SK-N-SH treated with all-trans-retinoic acid at 6 μM for 48 hours (cell line): ENCODE results near the gene RHCG.

Experiments
- ATAC-seq: fragments of 200-7000 bp; cut with Tn5 transposase; 3 replicates; pipeline ENCODE4 v1.9.1; 2020; ENCODE audit warnings: mild to moderate bottlenecking, moderate library complexity
- ARNTL ChIP-seq: fragments of 450-650 bp; formaldehyde crosslinking; IDR thresholded peaks from 2 replicates; pipeline ENCODE4 v1.5.0; 2020; ENCODE audit warnings: low read depth, mild to moderate bottlenecking, moderate library complexity, borderline replicate concordance
- BACH2 ChIP-seq: fragments of 250-450 bp; sonication (Bioruptor Pico); IDR thresholded peaks from 2 replicates; pipeline ENCODE4 v1.9.0; 2021; ENCODE audit warnings: mild to moderate bottlenecking, borderline replicate concordance
- CSDC2 ChIP-seq: fragments of 250-450 bp; sonication (Bioruptor Pico); IDR thresholded peaks from 2 replicates; pipeline ENCODE4 v1.5.0; 2020; ENCODE audit warnings: mild to moderate bottlenecking, moderate library complexity
- ESRRG ChIP-seq: fragments of 250-450 bp; sonication (Bioruptor Pico); IDR thresholded peaks from 2 replicates; pipeline ENCODE4 v1.6.1; 2021; ENCODE audit warnings: mild to moderate bottlenecking
- ISL1 ChIP-seq: fragments of 250-450 bp; sonication (Bioruptor Pico); IDR thresholded peaks from 2 replicates; pipeline ENCODE4 v2.1.2; 2022; ENCODE audit warnings: mild to moderate bottlenecking, moderate library complexity
- OSR1 ChIP-seq: fragments of 250-450 bp; sonication (Bioruptor Pico); IDR thresholded peaks from 2 replicates; pipeline ENCODE4 v1.8.0; 2022; ENCODE audit warnings: moderate library complexity, mild to moderate bottlenecking, inconsistent platforms
- PATZ1 ChIP-seq: fragments of 250-450 bp; sonication (Bioruptor Pico); IDR thresholded peaks from 2 replicates; pipeline ENCODE4 v1.8.0; 2020; ENCODE audit warnings: mild to moderate bottlenecking, moderate library complexity, borderline replicate concordance
- POU6F1 ChIP-seq: fragments of 250-450 bp; sonication (Bioruptor Pico); IDR thresholded peaks from 2 replicates; pipeline ENCODE4 v1.8.0; 2021; ENCODE audit warnings: low read depth, mild to moderate bottlenecking, moderate library complexity, borderline replicate concordance
- PPARA ChIP-seq: fragments of 250-450 bp; sonication (Bioruptor Pico); IDR thresholded peaks from 2 replicates; pipeline ENCODE4 v1.5.0; 2020; ENCODE audit warnings: mild to moderate bottlenecking, borderline replicate concordance
- RARB ChIP-seq: fragments of 250-450 bp; sonication (Bioruptor Pico); IDR thresholded peaks from 2 replicates; pipeline ENCODE4 v1.8.0; 2021; ENCODE audit warnings: mild to moderate bottlenecking, moderate library complexity
- TCF4 ChIP-seq: fragments of 250-450 bp; sonication (Bioruptor Pico); IDR thresholded peaks from 2 replicates; pipeline ENCODE4 v1.8.0; 2021; ENCODE audit warnings: mild to moderate bottlenecking, moderate library complexity, borderline replicate concordance
- TOX ChIP-seq: fragments of 250-450 bp; sonication (Bioruptor Pico); IDR thresholded peaks from 2 replicates; pipeline ENCODE4 v1.8.0; 2021; ENCODE audit warnings: mild to moderate bottlenecking, moderate library complexity, borderline replicate concordance
- TSHZ2 ChIP-seq: fragments of 250-450 bp; sonication (Bioruptor Pico); IDR thresholded peaks from 2 replicates; pipeline ENCODE4 v1.5.0; 2020; ENCODE audit warnings: mild to moderate bottlenecking, moderate library complexity
- ZC3H10 ChIP-seq: fragments of 250-450 bp; sonication (Bioruptor Pico); IDR thresholded peaks from 2 replicates; pipeline ENCODE4 v1.5.1; 2021; ENCODE audit warnings: mild to moderate bottlenecking, moderate library complexity
- ZFP3 ChIP-seq: fragments of 250-450 bp; sonication (Bioruptor Pico); IDR thresholded peaks from 2 replicates; pipeline ENCODE4 v1.5.0; 2020; ENCODE audit warnings: mild to moderate bottlenecking, moderate library complexity
- ZFP30 ChIP-seq: fragments of 450-650 bp; formaldehyde crosslinking; IDR thresholded peaks from 2 replicates; pipeline ENCODE4 v1.5.0; 2022; ENCODE audit warnings: mild to moderate bottlenecking, moderate library complexity
- ZNF565 ChIP-seq: fragments of 450-650 bp; formaldehyde crosslinking; conservative IDR thresholded peaks from 2 replicates; pipeline ENCODE4 v1.5.0; 2020; ENCODE audit warnings: low read depth, mild to moderate bottlenecking, moderate library complexity
- ZNF70 ChIP-seq: fragments of 450-650 bp; formaldehyde crosslinking; IDR thresholded peaks from 2 replicates; pipeline ENCODE4 v1.5.0; 2020; ENCODE audit warnings: mild to moderate bottlenecking, moderate library complexity
- ZNF8 ChIP-seq: fragments of 450-650 bp; formaldehyde crosslinking; IDR thresholded peaks from 2 replicates; pipeline ENCODE4 v1.5.0; 2020; ENCODE audit warnings: mild to moderate bottlenecking, moderate library complexity
- TF ChIP-seq, protein P1 (sequence below): fragments of 250-450 bp; sonication (Bioruptor Pico); IDR thresholded peaks from 2 replicates; pipeline ENCODE4 v1.5.1; 2021; ENCODE audit warnings: mild to moderate bottlenecking, moderate library complexity
- TF ChIP-seq, protein P2 (sequence below): fragments of 250-450 bp; sonication (Bioruptor Pico); IDR thresholded peaks from 2 replicates; pipeline ENCODE4 v1.5.1; 2020; ENCODE audit warnings: low read depth, mild to moderate bottlenecking, moderate library complexity

Gene RHCG

GRCh38 chr15:89452330-89452836, 44.0 kb downstream of the RHCG start (continued):
- TF ChIP-seq TCF4 (CRISPR knock-in tag), result no peak
- TF ChIP-seq RARB (CRISPR knock-in tag), result no peak
- TF ChIP-seq ZFP30 (CRISPR knock-in tag), result no peak

DNA sequence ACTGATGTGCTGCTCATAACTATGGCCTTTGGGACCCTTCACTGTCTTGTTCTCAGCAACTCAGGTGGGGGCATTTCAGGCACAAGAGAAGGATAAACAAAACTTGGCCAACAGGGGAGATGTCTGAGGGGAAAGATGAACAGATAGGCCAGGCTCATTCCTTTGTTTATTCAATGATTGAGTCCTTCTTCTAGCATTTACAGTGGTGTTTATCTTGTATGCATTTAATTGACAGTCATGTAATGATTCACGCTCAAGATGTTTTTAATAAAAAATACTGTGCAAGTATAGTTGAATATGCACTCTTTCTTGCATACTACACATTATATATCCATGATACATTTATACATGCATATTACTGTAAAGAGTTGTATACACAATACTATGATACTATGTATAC, 44.5 kb downstream of the RHCG start:
- TF ChIP-seq ZFP30 (CRISPR knock-in tag), result no peak
- no peak for TF ChIP-seq BACH2
- no peak for TF ChIP-seq TOX (CRISPR knock-in tag)
- TF ChIP-seq ZC3H10 (CRISPR knock-in tag), result no peak
- TF ChIP-seq, protein P1, sequence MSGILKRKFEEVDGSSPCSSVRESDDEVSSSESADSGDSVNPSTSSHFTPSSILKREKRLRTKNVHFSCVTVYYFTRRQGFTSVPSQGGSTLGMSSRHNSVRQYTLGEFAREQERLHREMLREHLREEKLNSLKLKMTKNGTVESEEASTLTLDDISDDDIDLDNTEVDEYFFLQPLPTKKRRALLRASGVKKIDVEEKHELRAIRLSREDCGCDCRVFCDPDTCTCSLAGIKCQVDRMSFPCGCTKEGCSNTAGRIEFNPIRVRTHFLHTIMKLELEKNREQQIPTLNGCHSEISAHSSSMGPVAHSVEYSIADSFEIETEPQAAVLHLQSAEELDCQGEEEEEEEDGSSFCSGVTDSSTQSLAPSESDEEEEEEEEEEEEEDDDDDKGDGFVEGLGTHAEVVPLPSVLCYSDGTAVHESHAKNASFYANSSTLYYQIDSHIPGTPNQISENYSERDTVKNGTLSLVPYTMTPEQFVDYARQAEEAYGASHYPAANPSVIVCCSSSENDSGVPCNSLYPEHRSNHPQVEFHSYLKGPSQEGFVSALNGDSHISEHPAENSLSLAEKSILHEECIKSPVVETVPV, result no peak
- TF ChIP-seq CSDC2 (CRISPR knock-in tag), result no peak
- TF ChIP-seq POU6F1 (CRISPR knock-in tag), result no peak
- no peak for TF ChIP-seq PATZ1
- TF ChIP-seq ZNF565 (CRISPR knock-in tag), result no peak
- TF ChIP-seq TCF4 (CRISPR knock-in tag), result no peak
- TF ChIP-seq ZFP3 (CRISPR knock-in tag), result no peak
- TF ChIP-seq, protein P2, sequence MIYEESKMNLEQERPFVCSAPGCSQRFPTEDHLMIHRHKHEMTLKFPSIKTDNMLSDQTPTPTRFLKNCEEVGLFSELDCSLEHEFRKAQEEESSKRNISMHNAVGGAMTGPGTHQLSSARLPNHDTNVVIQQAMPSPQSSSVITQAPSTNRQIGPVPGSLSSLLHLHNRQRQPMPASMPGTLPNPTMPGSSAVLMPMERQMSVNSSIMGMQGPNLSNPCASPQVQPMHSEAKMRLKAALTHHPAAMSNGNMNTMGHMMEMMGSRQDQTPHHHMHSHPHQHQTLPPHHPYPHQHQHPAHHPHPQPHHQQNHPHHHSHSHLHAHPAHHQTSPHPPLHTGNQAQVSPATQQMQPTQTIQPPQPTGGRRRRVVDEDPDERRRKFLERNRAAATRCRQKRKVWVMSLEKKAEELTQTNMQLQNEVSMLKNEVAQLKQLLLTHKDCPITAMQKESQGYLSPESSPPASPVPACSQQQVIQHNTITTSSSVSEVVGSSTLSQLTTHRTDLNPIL (CRISPR knock-in tag), result no peak
- TF ChIP-seq TSHZ2 (CRISPR knock-in tag), result no peak
- no peak for TF ChIP-seq ARNTL
- no peak for TF ChIP-seq ESRRG (CRISPR knock-in tag)
- no peak for TF ChIP-seq ZNF70
- no peak for TF ChIP-seq RARB (CRISPR knock-in tag)
- TF ChIP-seq, all 23 proteins: peak for 0
- no peak for ATAC-seq

- peak; percentile 69 for ATAC-seq
- TF ChIP-seq, protein P2 (CRISPR knock-in tag), result no peak
- TF ChIP-seq PPARA (CRISPR knock-in tag) (no peak), ISL1 (no peak), TOX (CRISPR knock-in tag) (no peak), OSR1 (CRISPR knock-in tag) (no peak), ZNF70 (no peak), RARB (CRISPR knock-in tag) (no peak), TCF4 (CRISPR knock-in tag) (no peak), ZNF8 (CRISPR knock-in tag) (no peak), PATZ1 (no peak)
- TF ChIP-seq, protein P1, result no peak
These were observed 46.0 kb downstream of the RHCG start for GRCh38 chr15:89450076-89451006.
